Measurements from ENCODE around the gene GCC2.
"Not testable (repeated sequence)": the region's sequence is repeated elsewhere in the genome, so short reads cannot be mapped to it uniquely, and the experiment has no call there.

The GCC2 gene

DNA sequence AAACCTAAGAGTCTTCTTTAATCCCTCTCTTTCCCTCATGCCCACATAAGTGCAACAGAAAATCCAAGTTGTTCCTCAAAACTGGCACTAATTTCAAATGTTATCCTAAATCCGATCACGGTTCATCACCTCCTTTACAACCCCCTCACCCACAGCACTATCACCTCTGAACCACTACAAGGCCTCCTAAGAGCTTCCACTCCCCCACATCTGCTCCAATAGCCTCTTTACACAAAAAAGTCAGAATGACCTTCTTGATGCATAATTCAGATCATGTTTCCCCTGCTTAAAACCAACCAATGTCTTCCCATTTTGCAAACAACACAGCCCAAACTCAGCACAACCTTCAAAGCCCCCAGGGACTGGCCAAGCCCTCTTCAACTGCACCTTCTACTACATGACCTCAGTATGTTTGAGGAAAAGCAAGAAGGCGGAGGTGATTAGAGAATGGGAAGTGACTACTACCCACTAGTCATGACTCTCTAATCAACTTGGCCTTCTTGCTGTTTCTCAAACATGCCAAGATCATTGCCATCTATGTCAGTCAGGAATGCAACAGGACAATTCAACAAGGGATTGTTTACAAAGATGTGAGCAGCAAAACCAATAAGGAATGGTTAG, 34.6 kb upstream of the GCC2 start:
- Histone ChIP-seq H3K9me3 (ENCODE audit: insufficient read depth, low read depth, low read length) (no peaks in the 10 kb centered on the region), H3K36me3 (ENCODE audit: insufficient read depth, low read depth, low read length) (no peaks in the 10 kb centered on the region), H3K4me3 (ENCODE audit: low read length) (no peak overlapping the region), H3K27me3 (ENCODE audit: insufficient read depth, low read length) (no peaks in the 10 kb centered on the region), H3K27ac (ENCODE audit: low read length) (no peak overlapping the region), H3K4me1 (ENCODE audit: insufficient read depth, low read length) (no peaks in the 10 kb centered on the region), H3K9ac (ENCODE audit: low read depth, low read length) (no peak overlapping the region)

DNA sequence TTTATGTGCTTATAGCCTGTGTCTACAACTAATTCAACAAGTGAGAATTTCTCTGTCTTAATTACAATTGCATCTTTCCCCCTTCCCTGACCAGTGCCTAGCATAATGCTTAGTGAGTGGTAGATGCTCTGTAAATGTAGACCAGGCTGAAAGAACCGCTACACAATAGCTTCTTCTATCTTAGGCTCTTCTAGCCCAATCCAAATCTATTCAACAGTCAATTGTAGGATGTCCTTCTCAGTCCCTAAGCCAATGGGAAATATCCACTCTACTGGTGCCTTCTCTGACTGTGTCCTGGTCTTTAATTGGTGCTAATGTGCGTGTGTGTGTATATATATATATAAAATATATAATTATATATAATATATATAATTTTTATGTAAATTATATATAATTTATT, 34.1 kb upstream of the GCC2 start:
- Histone ChIP-seq H3K9me3 (ENCODE audit: insufficient read depth, low read depth, low read length) (no peaks in the 10 kb centered on the region), H3K4me3 (ENCODE audit: low read length) (no peak overlapping the region), H3K36me3 (ENCODE audit: insufficient read depth, low read depth, low read length) (no peaks in the 10 kb centered on the region), H3K9ac (ENCODE audit: low read depth, low read length) (no peak overlapping the region), H3K27ac (ENCODE audit: low read length) (no peak overlapping the region), H3K27me3 (ENCODE audit: insufficient read depth, low read length) (no peaks in the 10 kb centered on the region), H3K4me1 (ENCODE audit: insufficient read depth, low read length) (no peaks in the 10 kb centered on the region)

DNA sequence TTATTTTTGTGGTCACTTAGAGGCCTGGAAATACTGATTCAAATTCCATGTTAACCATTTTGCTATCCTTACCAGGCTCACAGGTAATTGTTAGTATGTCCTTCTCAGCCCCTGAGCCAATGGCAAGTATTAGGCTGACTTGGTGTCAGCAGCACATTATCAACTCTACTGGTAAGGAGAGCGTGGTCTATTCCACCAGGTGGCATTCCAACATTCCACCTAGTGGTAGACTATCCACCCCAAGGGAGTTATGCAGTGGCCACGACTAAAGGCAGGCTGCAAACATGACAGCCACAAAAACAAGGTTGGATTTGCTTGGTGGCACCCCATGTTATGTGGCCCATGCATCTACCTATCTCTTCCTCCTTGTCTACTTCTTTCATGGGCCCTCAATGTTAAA, 31.8 kb upstream of the GCC2 start:
- H3K27ac ChIP-seq (ENCODE audit: low read length) = no peak overlapping the region
- no peak overlapping the region for H3K9ac ChIP-seq (ENCODE audit: low read depth, low read length)
- no peak overlapping the region for H3K4me3 ChIP-seq (ENCODE audit: low read length)
- H3K27me3 ChIP-seq (ENCODE audit: insufficient read depth, low read length) = no peaks in the 10 kb centered on the region
- H3K4me1 ChIP-seq (ENCODE audit: insufficient read depth, low read length) = no peaks in the 10 kb centered on the region
- H3K36me3 ChIP-seq (ENCODE audit: insufficient read depth, low read depth, low read length) = no peaks in the 10 kb centered on the region
- no peaks in the 10 kb centered on the region for H3K9me3 ChIP-seq (ENCODE audit: insufficient read depth, low read depth, low read length)

DNA sequence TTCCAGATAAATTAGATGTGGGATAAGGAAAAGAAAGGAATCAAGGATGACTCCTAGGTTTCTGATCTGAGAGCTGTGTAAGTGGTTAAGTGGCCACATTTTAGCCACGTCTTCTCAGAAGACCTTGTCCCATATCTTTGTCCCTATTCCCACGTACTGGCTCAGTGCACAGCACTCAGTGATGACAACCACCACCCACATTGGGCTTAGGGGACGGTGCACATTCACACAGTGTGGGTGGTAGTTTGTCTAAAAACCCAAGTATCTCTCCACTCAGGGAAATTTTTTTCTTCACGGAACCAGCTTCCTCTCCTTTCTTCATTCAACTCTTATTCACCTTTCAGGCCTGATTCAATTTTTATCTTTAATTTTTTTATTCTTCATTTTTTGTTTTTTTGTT, 30.6 kb upstream of the GCC2 start:
- Histone ChIP-seq H3K4me1 (ENCODE audit: insufficient read depth, low read length) (no peaks in the 10 kb centered on the region), H3K4me3 (ENCODE audit: low read length) (no peak overlapping the region), H3K9me3 (ENCODE audit: insufficient read depth, low read depth, low read length) (no peaks in the 10 kb centered on the region)

GRCh38 chr2:108423067-108423466, 25.9 kb upstream of the GCC2 start:
- no peaks in the 10 kb centered on the region for H3K36me3 ChIP-seq (ENCODE audit: insufficient read depth, low read depth, low read length)
- no peaks in the 10 kb centered on the region for H3K27me3 ChIP-seq (ENCODE audit: insufficient read depth, low read length)

More for the DNA sequence above, 30.6 kb upstream of the GCC2 start:
- no peaks in the 10 kb centered on the region for H3K36me3 ChIP-seq (ENCODE audit: insufficient read depth, low read depth, low read length)
- H3K27ac ChIP-seq (ENCODE audit: low read length) = no peak overlapping the region
- H3K9ac ChIP-seq (ENCODE audit: low read depth, low read length) = no peak overlapping the region
- H3K27me3 ChIP-seq (ENCODE audit: insufficient read depth, low read length) = no peaks in the 10 kb centered on the region

GRCh38 chr2:108423502-108424251, 25.3 kb upstream of the GCC2 start:
- H3K27me3 ChIP-seq (ENCODE audit: insufficient read depth, low read length) = no peaks in the 10 kb centered on the region
- H3K9ac ChIP-seq (ENCODE audit: low read depth, low read length) = no peak overlapping the region
- no peak overlapping the region for H3K4me3 ChIP-seq (ENCODE audit: low read length)
- no peak overlapping the region for H3K27ac ChIP-seq (ENCODE audit: low read length)
- no peaks in the 10 kb centered on the region for H3K36me3 ChIP-seq (ENCODE audit: insufficient read depth, low read depth, low read length)
- H3K9me3 ChIP-seq (ENCODE audit: insufficient read depth, low read depth, low read length) = no peaks in the 10 kb centered on the region
- no peaks in the 10 kb centered on the region for H3K4me1 ChIP-seq (ENCODE audit: insufficient read depth, low read length)

More at GRCh38 chr2:108423067-108423466, 25.9 kb upstream of the GCC2 start:
- H3K9ac ChIP-seq (ENCODE audit: low read depth, low read length) = no peak overlapping the region
- H3K27ac ChIP-seq (ENCODE audit: low read length) = no peak overlapping the region
- no peaks in the 10 kb centered on the region for H3K4me1 ChIP-seq (ENCODE audit: insufficient read depth, low read length)
- no peaks in the 10 kb centered on the region for H3K9me3 ChIP-seq (ENCODE audit: insufficient read depth, low read depth, low read length)
- no peak overlapping the region for H3K4me3 ChIP-seq (ENCODE audit: low read length)

GRCh38 chr2:108428286-108429009, 20.6 kb upstream of the GCC2 start:
- no peaks in the 10 kb centered on the region for H3K36me3 ChIP-seq (ENCODE audit: insufficient read depth, low read depth, low read length)
- no peak overlapping the region for H3K27ac ChIP-seq (ENCODE audit: low read length)
- H3K4me3 ChIP-seq (ENCODE audit: low read length) = no peak overlapping the region
- no peak overlapping the region for H3K9ac ChIP-seq (ENCODE audit: low read depth, low read length)
- H3K9me3 ChIP-seq (ENCODE audit: insufficient read depth, low read depth, low read length) = no peaks in the 10 kb centered on the region
- no peaks in the 10 kb centered on the region for H3K4me1 ChIP-seq (ENCODE audit: insufficient read depth, low read length)
- no peaks in the 10 kb centered on the region for H3K27me3 ChIP-seq (ENCODE audit: insufficient read depth, low read length)

- not testable (repeated sequence) for H3K4me1 ChIP-seq (ENCODE audit: insufficient read depth, low read length); H3K9me3 ChIP-seq (ENCODE audit: insufficient read depth, low read depth, low read length); H3K4me3 ChIP-seq (ENCODE audit: low read length); H3K36me3 ChIP-seq (ENCODE audit: insufficient read depth, low read depth, low read length); H3K9ac ChIP-seq (ENCODE audit: low read depth, low read length); H3K27ac ChIP-seq (ENCODE audit: low read length); H3K27me3 ChIP-seq (ENCODE audit: insufficient read depth, low read length)
Observed at GRCh38 chr2:108435578-108435977, 13.4 kb upstream of the GCC2 start.

- no peaks in the 10 kb centered on the region for H3K27me3 ChIP-seq (ENCODE audit: insufficient read depth, low read length)
- H3K4me1 ChIP-seq (ENCODE audit: insufficient read depth, low read length) = no peaks in the 10 kb centered on the region
- H3K27ac ChIP-seq (ENCODE audit: low read length) = no peak overlapping the region
- no peaks in the 10 kb centered on the region; the same call in 1 of the 2 replicates for H3K9me3 ChIP-seq (ENCODE audit: insufficient read depth, low read depth, low read length)
- no peaks in the 10 kb centered on the region for H3K36me3 ChIP-seq (ENCODE audit: insufficient read depth, low read depth, low read length)
- H3K4me3 ChIP-seq (ENCODE audit: low read length) = no peak overlapping the region
- no peak overlapping the region for H3K9ac ChIP-seq (ENCODE audit: low read depth, low read length)
Observed at GRCh38 chr2:108436976-108437375, 12.0 kb upstream of the GCC2 start.

DNA sequence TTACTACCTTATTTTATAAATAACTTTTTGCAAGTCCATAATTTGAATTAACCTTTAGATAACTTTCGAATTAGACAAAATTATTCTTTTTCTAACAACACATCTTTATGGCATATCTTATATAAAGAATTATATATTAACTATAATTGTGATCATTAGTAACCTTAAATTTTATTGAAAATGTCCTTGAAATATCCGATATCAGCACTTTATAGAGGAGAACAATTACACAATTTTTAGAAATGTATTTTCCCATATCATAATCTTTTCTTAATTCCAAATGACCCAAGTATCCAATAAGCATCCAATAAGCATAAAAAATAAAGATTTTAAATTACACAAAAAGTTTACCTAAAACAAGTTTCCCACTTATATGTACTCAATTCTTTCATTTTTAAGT, 7.3 kb upstream of the GCC2 start:
- Histone ChIP-seq H3K27me3 (ENCODE audit: insufficient read depth, low read length) (no peaks in the 10 kb centered on the region), H3K27ac (ENCODE audit: low read length) (no peak overlapping the region), H3K9me3 (ENCODE audit: insufficient read depth, low read depth, low read length) (no peaks in the 10 kb centered on the region), H3K9ac (ENCODE audit: low read depth, low read length) (no peak overlapping the region), H3K4me1 (ENCODE audit: insufficient read depth, low read length) (no peaks in the 10 kb centered on the region), H3K36me3 (ENCODE audit: insufficient read depth, low read depth, low read length) (no peaks in the 10 kb centered on the region), H3K4me3 (ENCODE audit: low read length) (no peak overlapping the region)

DNA sequence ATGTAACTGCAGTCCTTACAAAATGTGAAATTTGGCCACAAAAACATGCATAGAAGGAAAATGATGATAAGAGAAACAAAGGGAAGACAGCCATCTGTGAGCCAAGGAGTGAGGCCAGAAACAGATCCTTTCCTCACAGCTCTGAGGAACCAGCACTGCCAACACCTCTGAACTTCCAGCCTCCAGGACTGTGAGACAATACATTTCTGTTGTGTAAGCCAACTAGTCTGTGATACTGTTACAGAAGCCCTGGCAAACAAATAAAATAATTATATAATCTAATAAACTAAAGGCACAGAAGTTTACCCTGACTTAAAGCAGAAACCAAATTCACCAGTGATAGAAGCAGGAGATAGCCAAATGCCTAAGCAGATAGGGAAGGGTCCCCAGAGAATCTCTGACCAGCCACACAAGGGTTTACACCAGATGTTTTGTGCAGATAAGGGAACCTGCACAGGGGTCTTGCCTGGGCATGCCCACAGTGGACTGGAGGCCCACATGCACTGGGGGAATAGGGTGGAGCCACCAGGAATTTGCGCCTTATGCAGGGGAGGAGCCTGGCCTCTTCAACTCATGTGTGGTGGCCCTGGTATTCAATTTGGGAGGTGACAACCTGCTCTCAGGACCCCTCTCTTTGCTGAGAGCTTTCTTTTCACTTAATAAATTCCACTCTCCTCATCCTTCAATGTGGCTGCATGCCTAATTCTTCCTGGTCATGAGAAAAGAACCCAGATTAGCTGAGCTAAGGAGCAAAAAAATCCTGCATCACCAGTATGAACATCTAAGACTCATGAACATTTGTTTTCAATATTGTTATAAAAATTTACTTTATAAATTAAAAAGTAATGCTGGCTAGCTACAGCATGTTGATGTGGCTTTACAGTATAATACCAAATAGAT, 3.8 kb upstream of the GCC2 start:
- Histone ChIP-seq H3K36me3 (ENCODE audit: insufficient read depth, low read depth, low read length) (no peaks in the 10 kb centered on the region), H3K4me3 (ENCODE audit: low read length) (no peak overlapping the region), H3K4me1 (ENCODE audit: insufficient read depth, low read length) (no peaks in the 10 kb centered on the region; the same call in none of the 2 replicates), H3K27me3 (ENCODE audit: insufficient read depth, low read length) (no peaks in the 10 kb centered on the region), H3K27ac (ENCODE audit: low read length) (no peak overlapping the region), H3K9me3 (ENCODE audit: insufficient read depth, low read depth, low read length) (no peaks in the 10 kb centered on the region), H3K9ac (ENCODE audit: low read depth, low read length) (no peak overlapping the region)
